PC-9 (cell line): ENCODE data around the gene CBY1. TPM values are rescaled to one million over a fixed set of nuclear protein-coding genes. Genes with fewer than 3 reads are reported as not detected.

Experiments used
- BruUV-seq: library from RNA; stranded (reverse); fragments of 400-500 nt; replicated peaks from 2 replicates; lab custom pipeline; 2021; lab: Mats Ljungman, UMichigan
- CTCF ChIA-PET: fragments of 300-600 bp; sonication (Branson Sonifier 250); formaldehyde crosslinking; loops from one replicate; lab custom pipeline; 2022; ENCODE audit warnings: antibody characterized with exemption; lab: Charles Lee
- POLR2A ChIA-PET: fragments of 300-600 bp; sonication (Branson Sonifier 250); formaldehyde crosslinking; loops from one replicate; lab custom pipeline; 2022; ENCODE audit warnings: antibody characterized with exemption; ENCODE audit not compliant: unreplicated experiment; lab: Charles Lee
- DNase-seq, 2 experiments: peaks; one replicate each; pipeline versions ENCODE4 v3.0.0 to v3.0.0-alpha.2; 2015 to 2022; ENCODE audit warnings: mixed read lengths in 1 of 2
- H2AFZ ChIP-seq: fragments of 200-600 bp; sonication (generic); 2 replicates; pipeline ENCODE4 v1.8.1; 2017; ENCODE audit warnings: antibody characterized with exemption
- H3F3A ChIP-seq: fragments of 200-600 bp; sonication (generic); 2 replicates; pipeline ENCODE4 v1.8.1; 2017; ENCODE audit warnings: antibody characterized with exemption, mild to moderate bottlenecking, low read depth; ENCODE audit not compliant: insufficient read depth
- H3K27ac ChIP-seq: fragments of 200-600 bp; sonication (generic); 2 replicates; pipeline ENCODE4 v1.6.1; 2016; ENCODE audit warnings: mixed run types
- H3K27me3 ChIP-seq: fragments of 200-600 bp; sonication (generic); 2 replicates; pipeline ENCODE4 v1.6.1; 2016; ENCODE audit warnings: low read depth, mixed run types; ENCODE audit not compliant: insufficient read depth
- H3K36me3 ChIP-seq: fragments of 200-600 bp; sonication (generic); 2 replicates; pipeline ENCODE4 v1.6.1; 2016; ENCODE audit warnings: low read depth, mixed run types
- H3K4me1 ChIP-seq: fragments of 200-600 bp; sonication (generic); replicated peaks from 2 replicates; pipeline ENCODE4 v1.6.1; 2016; ENCODE audit warnings: mixed run types; ENCODE audit not compliant: insufficient read depth
- H3K4me2 ChIP-seq: fragments of 200-600 bp; sonication (generic); 2 replicates; pipeline ENCODE4 v1.6.1; 2017; ENCODE audit warnings: mixed run types
- H3K4me3 ChIP-seq: fragments of 200-600 bp; sonication (generic); 2 replicates; pipeline ENCODE4 v1.6.1; 2016; ENCODE audit warnings: mixed run types
- H3K79me2 ChIP-seq: fragments of 200-600 bp; sonication (generic); 2 replicates; pipeline ENCODE4 v1.6.1; 2017; ENCODE audit warnings: low read depth, mixed run types
- H3K9me2 ChIP-seq: fragments of 200-600 bp; sonication (generic); 2 replicates; pipeline ENCODE4 v1.8.1; 2017; ENCODE audit warnings: mild to moderate bottlenecking; ENCODE audit not compliant: insufficient read depth
- H3K9me3 ChIP-seq: fragments of 200-600 bp; sonication (generic); 2 replicates; pipeline ENCODE4 v1.8.1; 2016; ENCODE audit warnings: low read depth; ENCODE audit not compliant: insufficient read depth
- H4K20me1 ChIP-seq: fragments of 200-600 bp; sonication (generic); 2 replicates; pipeline ENCODE4 v1.8.1; 2017; ENCODE audit not compliant: insufficient read depth
- EZH2 ChIP-seq: fragments of 200-600 bp; sonication (generic); IDR thresholded peaks from 2 replicates; pipeline ENCODE4 v1.8.0; 2017; ENCODE audit warnings: antibody characterized with exemption, low read depth
- intact Hi-C: fragments of 100-400 bp; cut with micrococcal nuclease; formaldehyde crosslinking; loops from one replicate; pipeline ENCODE4 v1.10.0; 2022; ENCODE audit not compliant: unreplicated experiment
- total RNA-seq: library from RNA; stranded (reverse); gene quantifications from 2 replicates; pipeline ENCODE4 v1.2.3, GENCODE V29; 2021
- TF ChIP-seq, protein P1 (sequence below): fragments of 200-600 bp; sonication (generic); conservative IDR thresholded peaks from 2 replicates; pipeline ENCODE4 v1.6.1; 2017; ENCODE audit warnings: mixed run types, antibody characterized with exemption, mild to moderate bottlenecking, moderate library complexity

CBY1 gene
- total RNA-seq, 1 experiment from 2014 or later, result 58.9 TPM

DNA sequence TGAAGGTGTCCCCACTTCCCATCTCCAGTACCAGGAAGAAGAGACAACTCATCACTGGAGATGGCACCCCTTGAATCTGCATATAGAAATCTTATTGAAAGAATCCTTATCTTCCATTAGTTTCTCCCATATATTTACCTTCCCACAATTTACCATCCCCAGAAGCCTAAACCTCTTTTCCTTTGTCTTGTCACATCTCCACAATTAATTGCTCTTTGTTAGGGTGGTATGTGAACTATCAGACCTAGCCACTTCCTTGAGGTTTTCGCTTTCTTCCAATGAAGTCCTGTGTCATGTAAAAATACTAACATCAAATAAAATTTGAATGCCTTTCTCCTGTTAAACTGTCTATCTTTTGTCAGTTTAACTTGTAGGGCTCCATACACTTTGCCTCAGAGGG is 38.2 kb upstream of the CBY1 start:
- no peak overlapping the region for H2AFZ ChIP-seq
- no peaks in the 10 kb centered on the region for H3K79me2 ChIP-seq
- H3K4me1 ChIP-seq, result no peaks in the 10 kb centered on the region
- no peak for TF ChIP-seq EZH2
- TF ChIP-seq, protein P1, sequence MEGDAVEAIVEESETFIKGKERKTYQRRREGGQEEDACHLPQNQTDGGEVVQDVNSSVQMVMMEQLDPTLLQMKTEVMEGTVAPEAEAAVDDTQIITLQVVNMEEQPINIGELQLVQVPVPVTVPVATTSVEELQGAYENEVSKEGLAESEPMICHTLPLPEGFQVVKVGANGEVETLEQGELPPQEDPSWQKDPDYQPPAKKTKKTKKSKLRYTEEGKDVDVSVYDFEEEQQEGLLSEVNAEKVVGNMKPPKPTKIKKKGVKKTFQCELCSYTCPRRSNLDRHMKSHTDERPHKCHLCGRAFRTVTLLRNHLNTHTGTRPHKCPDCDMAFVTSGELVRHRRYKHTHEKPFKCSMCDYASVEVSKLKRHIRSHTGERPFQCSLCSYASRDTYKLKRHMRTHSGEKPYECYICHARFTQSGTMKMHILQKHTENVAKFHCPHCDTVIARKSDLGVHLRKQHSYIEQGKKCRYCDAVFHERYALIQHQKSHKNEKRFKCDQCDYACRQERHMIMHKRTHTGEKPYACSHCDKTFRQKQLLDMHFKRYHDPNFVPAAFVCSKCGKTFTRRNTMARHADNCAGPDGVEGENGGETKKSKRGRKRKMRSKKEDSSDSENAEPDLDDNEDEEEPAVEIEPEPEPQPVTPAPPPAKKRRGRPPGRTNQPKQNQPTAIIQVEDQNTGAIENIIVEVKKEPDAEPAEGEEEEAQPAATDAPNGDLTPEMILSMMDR, result no peak
- POLR2A ChIA-PET, result interaction anchor here (0.6 kb wide), 1 partner anchor 719 kb away, joined by 9 read pairs; no protein-coding TSS in a partner anchor
- BruUV-seq, result no TSS peak
- no peak overlapping the region for H3K4me3 ChIP-seq
- H3K9me2 ChIP-seq, result no peaks in the 10 kb centered on the region
- H3K27ac ChIP-seq, result no peak overlapping the region
- H3F3A ChIP-seq, result no peaks in the 10 kb centered on the region
- CTCF ChIA-PET, result no interaction called here
- intact Hi-C loops, result no loop called here
- H3K36me3 ChIP-seq, result no peaks in the 10 kb centered on the region
- no peaks in the 10 kb centered on the region; the same call in 1 of the 2 replicates for H3K9me3 ChIP-seq
- H3K4me2 ChIP-seq, result no peak overlapping the region
- no peaks in the 10 kb centered on the region for H3K27me3 ChIP-seq
- no peaks in the 10 kb centered on the region for H4K20me1 ChIP-seq
- no peak for DNase-seq

DNA sequence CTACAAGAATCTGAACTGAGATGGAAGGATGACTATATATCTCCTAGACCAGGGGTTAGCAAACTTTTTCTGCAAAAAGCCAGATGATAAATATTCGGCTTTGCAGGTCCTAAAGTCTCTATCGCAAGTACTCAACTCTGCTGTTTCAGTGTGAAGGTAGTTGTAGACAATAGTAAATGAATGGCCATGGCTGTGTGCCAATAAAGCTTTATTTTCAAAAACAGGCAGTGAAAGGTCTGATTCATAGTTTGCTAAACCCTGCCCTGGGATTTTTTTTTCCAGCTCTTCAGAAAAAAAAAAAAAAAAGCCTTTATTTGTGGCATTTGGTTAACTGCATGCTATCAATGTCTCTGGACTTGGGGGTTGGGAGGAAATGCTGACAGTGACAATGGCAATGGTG is 37.8 kb upstream of the CBY1 start:
- H3K27ac ChIP-seq, result no peak overlapping the region
- CTCF ChIA-PET, result no interaction called here
- DNase-seq, result no peak

DNA sequence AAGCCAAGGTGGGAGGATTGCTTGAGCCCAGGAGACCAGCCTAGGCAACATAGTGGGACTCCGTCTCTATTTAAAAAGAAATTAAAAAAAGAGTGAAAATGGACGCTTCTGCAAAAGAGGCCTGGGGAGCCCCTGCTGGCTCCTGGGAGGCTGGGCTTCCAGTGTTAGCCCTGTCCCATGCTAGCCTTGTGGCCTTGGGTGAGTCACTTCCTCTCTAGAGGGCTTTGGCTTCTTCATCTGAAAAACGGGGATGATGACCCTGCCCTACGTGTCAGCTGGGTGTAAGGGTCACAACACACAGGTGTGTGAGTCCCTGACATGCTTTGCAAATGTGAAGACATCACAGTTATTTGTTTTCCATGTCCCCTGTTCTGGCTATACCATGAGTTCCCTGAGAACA is 33.1 kb upstream of the CBY1 start:
- no peak overlapping the region for H3K4me2 ChIP-seq
- no peak overlapping the region for H3K4me3 ChIP-seq
- TF ChIP-seq EZH2, result no peak
- TF ChIP-seq, protein P1, result no peak
- POLR2A ChIA-PET, result interaction anchor here (0.5 kb wide), 1 partner anchor 121 kb away, joined by 3 read pairs; no protein-coding TSS in a partner anchor
- H3K9me2 ChIP-seq, result no peaks in the 10 kb centered on the region
- H3K27me3 ChIP-seq, result no peaks in the 10 kb centered on the region
- H3K27ac ChIP-seq, result no peak overlapping the region
- H3K4me1 ChIP-seq, result no peaks in the 10 kb centered on the region
- H3K79me2 ChIP-seq, result no peaks in the 10 kb centered on the region
- no peak overlapping the region for H2AFZ ChIP-seq
- H3F3A ChIP-seq, result no peaks in the 10 kb centered on the region
- intact Hi-C loops, result no loop called here
- CTCF ChIA-PET, result no interaction called here
- no peaks in the 10 kb centered on the region for H3K36me3 ChIP-seq
- no peak for DNase-seq
- BruUV-seq, result no TSS peak
- no peaks in the 10 kb centered on the region for H4K20me1 ChIP-seq
- H3K9me3 ChIP-seq, result no peaks in the 10 kb centered on the region; the same call in 1 of the 2 replicates

More for the DNA sequence above, 37.8 kb upstream of the CBY1 start:
- H3K4me1 ChIP-seq, result no peaks in the 10 kb centered on the region
- H3K36me3 ChIP-seq, result no peaks in the 10 kb centered on the region
- no peaks in the 10 kb centered on the region for H3K79me2 ChIP-seq
- intact Hi-C loops, result no loop called here
- no peaks in the 10 kb centered on the region for H3K9me2 ChIP-seq
- TF ChIP-seq, protein P1, result no peak
- no peak for TF ChIP-seq EZH2
- POLR2A ChIA-PET, result interaction anchor here (0.6 kb wide), 1 partner anchor 719 kb away, joined by 9 read pairs; no protein-coding TSS in a partner anchor
- no peaks in the 10 kb centered on the region; the same call in 1 of the 2 replicates for H3K9me3 ChIP-seq
- H3K4me3 ChIP-seq, result no peak overlapping the region
- BruUV-seq, result no TSS peak
- H3K4me2 ChIP-seq, result no peak overlapping the region
- no peaks in the 10 kb centered on the region for H3K27me3 ChIP-seq
- no peaks in the 10 kb centered on the region for H4K20me1 ChIP-seq
- no peaks in the 10 kb centered on the region for H3F3A ChIP-seq
- no peak overlapping the region for H2AFZ ChIP-seq
